GM13976 (cell line): ENCODE data around the gene ANK3.

ENCODE experiments used
- DNase-seq: peaks from one replicate; pipeline ENCODE4 v3.0.0; 2012; ENCODE audit warnings: low spot score
- in situ Hi-C: fragments of 300-500 bp; cut with MboI; formaldehyde crosslinking; loops from one replicate; pipeline ENCODE4 v1.12.0; 2022; ENCODE audit warnings: low sequenced_read_pairs, mixed read lengths, inconsistent platforms; ENCODE audit not compliant: unreplicated experiment
- TF ChIP-seq, protein P1 (sequence below): IDR thresholded peaks from 2 replicates; pipeline ENCODE4 v1.5.1; 2012; ENCODE audit warnings: borderline replicate concordance, mild to moderate bottlenecking; ENCODE audit not compliant: insufficient read depth; ENCODE audit errors: extremely low read depth, missing control alignments, control extremely low read depth

Gene ANK3

DNA sequence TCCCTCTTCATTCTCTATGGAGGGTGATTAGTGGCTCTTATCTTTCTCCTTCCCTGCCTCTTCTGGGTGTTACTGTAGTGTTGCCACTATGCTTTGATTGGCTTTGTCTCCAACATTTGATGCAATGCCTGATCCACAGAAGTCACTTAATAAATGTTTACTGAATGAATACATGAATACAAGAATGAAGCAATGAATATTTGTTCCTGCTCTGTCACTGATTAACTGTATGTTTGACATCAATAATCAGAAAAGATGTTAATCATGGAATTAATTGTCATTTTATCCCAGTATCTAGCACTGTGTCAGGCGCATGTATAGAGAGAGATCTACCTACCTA lies 4.3 kb downstream of the ANK3 start:
- DNase-seq: no peak
- in situ Hi-C loops: no loop called here
- TF ChIP-seq, protein P1, sequence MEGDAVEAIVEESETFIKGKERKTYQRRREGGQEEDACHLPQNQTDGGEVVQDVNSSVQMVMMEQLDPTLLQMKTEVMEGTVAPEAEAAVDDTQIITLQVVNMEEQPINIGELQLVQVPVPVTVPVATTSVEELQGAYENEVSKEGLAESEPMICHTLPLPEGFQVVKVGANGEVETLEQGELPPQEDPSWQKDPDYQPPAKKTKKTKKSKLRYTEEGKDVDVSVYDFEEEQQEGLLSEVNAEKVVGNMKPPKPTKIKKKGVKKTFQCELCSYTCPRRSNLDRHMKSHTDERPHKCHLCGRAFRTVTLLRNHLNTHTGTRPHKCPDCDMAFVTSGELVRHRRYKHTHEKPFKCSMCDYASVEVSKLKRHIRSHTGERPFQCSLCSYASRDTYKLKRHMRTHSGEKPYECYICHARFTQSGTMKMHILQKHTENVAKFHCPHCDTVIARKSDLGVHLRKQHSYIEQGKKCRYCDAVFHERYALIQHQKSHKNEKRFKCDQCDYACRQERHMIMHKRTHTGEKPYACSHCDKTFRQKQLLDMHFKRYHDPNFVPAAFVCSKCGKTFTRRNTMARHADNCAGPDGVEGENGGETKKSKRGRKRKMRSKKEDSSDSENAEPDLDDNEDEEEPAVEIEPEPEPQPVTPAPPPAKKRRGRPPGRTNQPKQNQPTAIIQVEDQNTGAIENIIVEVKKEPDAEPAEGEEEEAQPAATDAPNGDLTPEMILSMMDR: no peak

DNA sequence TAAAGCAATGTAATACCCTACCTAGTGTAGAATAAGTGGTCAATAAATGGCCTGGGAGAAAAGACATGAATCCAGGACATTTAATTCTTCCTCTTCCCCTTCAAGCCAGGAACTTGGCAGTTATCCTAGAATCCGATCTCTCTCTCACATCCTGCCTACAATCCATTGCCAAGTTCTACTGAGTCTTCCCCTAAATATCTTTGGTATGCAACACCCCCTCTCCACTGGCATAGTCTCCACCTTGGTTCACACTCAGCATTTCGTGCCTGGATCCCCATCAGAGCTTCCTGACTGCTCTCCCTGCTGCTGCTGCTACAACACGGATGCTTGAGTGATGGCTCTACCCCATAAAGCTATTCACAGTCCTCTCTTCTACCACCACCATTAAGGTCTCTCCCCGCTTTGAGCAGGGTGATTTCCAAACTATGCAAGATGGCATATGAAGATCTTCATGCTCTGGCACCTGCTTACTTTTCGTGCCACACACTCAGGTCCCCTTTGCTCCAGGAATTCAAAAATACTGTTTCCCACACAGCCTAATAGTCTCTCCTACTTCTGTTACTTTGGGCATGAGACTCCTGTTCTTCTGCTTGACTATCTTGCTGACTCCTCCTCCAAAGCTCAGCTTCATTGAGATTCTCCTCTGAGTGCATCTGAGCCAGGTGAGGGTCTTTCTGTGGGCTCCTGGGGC lies 4.8 kb downstream of the ANK3 start:
- DNase-seq: no peak
- TF ChIP-seq, protein P1: no peak
- in situ Hi-C loops: no loop called here

DNA sequence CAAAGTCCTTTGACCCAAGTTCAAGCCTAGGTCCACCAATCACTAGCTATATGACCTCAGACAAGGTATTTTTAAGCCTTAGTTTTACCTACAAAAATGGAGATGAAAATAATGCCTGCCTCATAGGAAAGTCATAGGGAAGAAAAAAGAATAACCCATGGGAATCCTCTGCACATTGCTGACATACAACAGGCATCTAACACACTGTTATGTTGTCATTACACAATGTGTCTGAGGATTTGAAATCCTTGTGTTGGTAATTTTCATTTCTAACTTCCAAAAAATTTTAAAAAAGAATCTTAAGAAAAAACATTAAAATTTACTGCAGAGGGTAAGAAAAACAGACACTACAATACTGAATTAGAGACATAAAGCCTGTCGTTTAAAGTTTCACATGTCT lies 5.7 kb downstream of the ANK3 start:
- in situ Hi-C loops: no loop called here
- TF ChIP-seq, protein P1: no peak
- DNase-seq: no peak

DNA sequence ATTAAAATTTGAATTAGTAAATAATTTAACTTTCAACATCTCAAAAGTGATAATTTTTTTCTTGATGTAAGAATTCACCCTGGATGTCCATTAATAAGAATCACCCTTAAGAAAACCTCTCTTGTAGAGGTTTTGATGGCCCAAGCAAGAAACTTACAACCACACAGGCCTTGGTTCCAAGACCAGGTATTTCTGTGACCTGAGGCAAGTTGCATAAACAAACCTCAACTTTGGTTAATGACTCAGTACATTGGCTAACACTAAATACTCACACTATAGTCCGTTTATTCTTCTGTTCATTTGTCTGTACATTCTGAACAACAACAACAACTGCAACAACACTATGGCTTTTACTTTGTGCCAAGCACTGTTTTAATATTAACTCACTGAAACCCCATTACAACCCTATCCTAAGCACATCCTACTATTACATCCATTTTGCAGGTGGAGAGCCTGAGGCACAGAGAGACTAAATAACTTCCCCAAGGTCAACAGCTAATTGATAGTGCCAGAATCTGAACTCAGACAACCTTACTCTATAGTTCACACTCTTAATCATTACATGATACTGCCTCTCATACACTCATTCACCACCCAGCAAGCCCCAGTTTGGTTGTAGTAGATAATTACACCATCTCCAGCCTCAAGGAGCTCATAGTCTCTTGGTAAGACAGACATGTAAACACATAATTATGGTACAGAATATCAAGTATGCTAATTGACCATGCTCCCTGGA lies 6.6 kb downstream of the ANK3 start:
- TF ChIP-seq, protein P1: no peak
- in situ Hi-C loops: no loop called here
- DNase-seq: no peak

DNA sequence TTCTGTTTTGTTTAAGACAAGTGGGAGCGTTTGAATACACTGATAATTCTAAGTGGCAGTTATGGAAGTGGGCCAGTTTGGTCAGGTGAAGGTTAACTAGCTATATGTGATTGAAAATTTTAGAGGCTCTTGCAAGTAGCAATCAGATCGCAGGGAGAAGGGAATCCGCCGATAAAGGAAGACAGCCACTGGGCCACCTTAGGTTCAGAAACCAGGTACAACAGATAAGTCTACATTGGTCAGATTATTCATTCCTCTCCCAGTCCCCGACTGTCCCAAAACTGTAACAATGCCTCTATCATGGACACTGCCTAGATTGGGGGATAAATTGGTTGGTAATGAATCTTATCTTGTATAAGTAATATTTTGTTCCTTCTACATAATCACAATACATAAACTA lies 8.9 kb downstream of the ANK3 start:
- in situ Hi-C loops: no loop called here
- no peak for DNase-seq
- TF ChIP-seq, protein P1: no peak

DNA sequence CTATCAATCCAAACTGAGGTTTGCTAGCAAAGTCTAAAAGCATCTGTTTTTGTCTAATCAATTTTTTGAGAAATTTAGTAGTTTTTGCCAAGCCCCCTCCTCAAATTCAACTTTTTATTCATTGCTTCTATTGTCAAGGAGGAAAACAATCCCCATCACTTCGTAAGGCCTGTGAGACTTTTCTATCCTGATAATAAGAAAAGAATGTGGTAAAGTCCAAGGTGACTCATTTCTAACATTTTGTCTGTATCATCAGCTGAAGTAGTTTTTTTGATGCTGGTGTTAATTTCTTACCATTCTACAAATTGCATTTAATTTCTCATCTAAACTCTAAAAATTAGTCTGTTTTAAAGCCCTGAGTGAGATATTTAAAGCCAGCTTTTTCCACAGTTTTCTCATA lies 11.7 kb downstream of the ANK3 start:
- in situ Hi-C loops: no loop called here
- TF ChIP-seq, protein P1: no peak
- no peak for DNase-seq
